ENCODE data around the gene JAG1. TPM values are rescaled to one million over a fixed set of nuclear protein-coding genes. Genes with fewer than 3 reads are reported as not detected.
A peak's percentile ranks its signal among the peaks of the same experiment; 100 is the strongest.

JAG1 gene
- polyA plus RNA-seq, 2 of the 4 experiments (the other 2 are of a cell fraction) = 80.9 to 90.0 TPM

GRCh38 chr20:10663756-10664155 is 10.0 kb downstream of the JAG1 start:
- 89% methylated on average over 8 of the region's 8 CpGs for WGBS (ENCODE audit: missing lambda C conversion rate)
- Histone ChIP-seq H3K9me3 (no peaks in the 10 kb centered on the region), H3K4me3 (no peak overlapping the region), H3K27ac (peak overlapping the region in 1 of 2 experiments; percentile 82; a peak in 3 of 6 replicates), H3K4me1 (peaks cover 99% of the 10 kb centered on the region), H3K4me2 (no peak overlapping the region; the same call in 2 of the 3 replicates)
- POLR2A ChIA-PET = interaction anchor here (1.2 to 2.0 kb wide), 2 partner anchors 10 to 11 kb away, joined by 3 to 6 read pairs; partner anchors contain the start of gene JAG1
- TF ChIP-seq FOXS1 (CRISPR knock-in tag; IDR thresholded peaks at IDR 0.05) (no peak), NPAS2 (CRISPR knock-in tag; IDR thresholded peaks at IDR 0.05; ENCODE audit: borderline replicate concordance) (no peak), EP300 (IDR thresholded peaks at IDR 0.05) (0 out of 5 replicates have a peak, but pooled peaks of 1 of the 2 experiments have one; percentile 5), HDAC2 (IDR thresholded peaks at IDR 0.05) (no peak)
- CTCF ChIA-PET = interaction anchor here (0.6 to 3.0 kb wide), 9 partner anchors 7 to 1046 kb away, joined by 3 to 12 read pairs (median 5); partner anchors contain the start of gene JAG1
- FAIRE-seq = peak; percentile 49
- DNase-seq (ENCODE audit: low read depth in 1 of 2, low spot score in 1 of 2) = no peak
- no peak for ATAC-seq

GRCh38 chr20:10662661-10663458 is 10.9 kb downstream of the JAG1 start:
- Histone ChIP-seq H3K9me3 (no peaks in the 10 kb centered on the region), H3K4me1 (peaks cover 99% of the 10 kb centered on the region), H3K27ac (peak overlapping the region in 1 of 2 experiments; percentile 82; a peak in 2 of 6 replicates), H3K4me3 (no peak overlapping the region), H3K4me2 (no peak overlapping the region)
- no peak for FAIRE-seq
- WGBS (ENCODE audit: missing lambda C conversion rate) = 90% methylated on average over 10 of the region's 10 CpGs
- DNase-seq (ENCODE audit: low read depth in 1 of 2, low spot score in 1 of 2) = no peak
- ChIA-PET POLR2A (interaction anchor here (2.0 to 2.3 kb wide), 2 partner anchors 9 to 11 kb away, joined by 6 to 8 read pairs; partner anchors contain the start of gene JAG1), CTCF (interaction anchor here (0.8 to 3.0 kb wide), 9 partner anchors 8 to 1045 kb away, joined by 3 to 12 read pairs (median 5); partner anchors contain the start of gene JAG1)
- TF ChIP-seq CBX2 (IDR thresholded peaks at IDR 0.05; ENCODE audit: borderline replicate concordance, low read depth) = no peak
- TF ChIP-seq HOXB13 (CRISPR knock-in tag; IDR thresholded peaks at IDR 0.05; ENCODE audit: low read depth) = no peak
- TF ChIP-seq PBX3 (IDR thresholded peaks at IDR 0.05) = no peak
- no peak for TF ChIP-seq RNF2 (IDR thresholded peaks at IDR 0.05; ENCODE audit: borderline replicate concordance, low read depth)
- no peak for TF ChIP-seq REST (IDR thresholded peaks at IDR 0.05)
- no peak for TF ChIP-seq POLR2A (IDR thresholded peaks at IDR 0.05; ENCODE audit: low read length)
- TF ChIP-seq TP53 (CRISPR knock-in tag; IDR thresholded peaks at IDR 0.05) = no peak
- TF ChIP-seq RFX5 (IDR thresholded peaks at IDR 0.05) = no peak
- no peak for TF ChIP-seq FOXS1 (CRISPR knock-in tag; IDR thresholded peaks at IDR 0.05)
- no peak for TF ChIP-seq NR3C1 (IDR thresholded peaks at IDR 0.05)
- TF ChIP-seq HES2 (IDR thresholded peaks at IDR 0.05) = no peak
- TF ChIP-seq FOSL2 (IDR thresholded peaks at IDR 0.05) = no peak
- TF ChIP-seq FOSL2 (CRISPR knock-in tag; IDR thresholded peaks at IDR 0.05) = no peak
- TF ChIP-seq ESRRA (IDR thresholded peaks at IDR 0.05; ENCODE audit: borderline replicate concordance, low read length) = no peak
- no peak for TF ChIP-seq ZNF302 (CRISPR knock-in tag; IDR thresholded peaks at IDR 0.05)
- TF ChIP-seq HOXB5 (CRISPR knock-in tag; IDR thresholded peaks at IDR 0.05) = no peak
- TF ChIP-seq, protein P1, sequence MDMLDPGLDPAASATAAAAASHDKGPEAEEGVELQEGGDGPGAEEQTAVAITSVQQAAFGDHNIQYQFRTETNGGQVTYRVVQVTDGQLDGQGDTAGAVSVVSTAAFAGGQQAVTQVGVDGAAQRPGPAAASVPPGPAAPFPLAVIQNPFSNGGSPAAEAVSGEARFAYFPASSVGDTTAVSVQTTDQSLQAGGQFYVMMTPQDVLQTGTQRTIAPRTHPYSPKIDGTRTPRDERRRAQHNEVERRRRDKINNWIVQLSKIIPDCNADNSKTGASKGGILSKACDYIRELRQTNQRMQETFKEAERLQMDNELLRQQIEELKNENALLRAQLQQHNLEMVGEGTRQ (IDR thresholded peaks at IDR 0.05) = no peak
- no peak for TF ChIP-seq RAD21 (conservative IDR thresholded peaks at IDR 0.05 in 1 of 2, IDR thresholded peaks at IDR 0.05 in 1 of 2)
- ATAC-seq = no peak
